Activated B cell treated with CpG ODN at 0.5 μM for 24 hours (primary cell): ENCODE measurements around the gene INPP5E. TPM values are rescaled to one million over a fixed set of nuclear protein-coding genes. Genes with fewer than 3 reads are reported as not detected.

Source experiments
- ATAC-seq: fragments of 200-7000 bp; cut with Tn5 transposase; one replicate; pipeline ENCODE4 v1.10.0; 2021; ENCODE audit warnings: low read depth, mild to moderate bottlenecking, moderate library complexity
- CTCF ChIA-PET: fragments of 350-600 bp; sonication (Branson Sonifier 250); formaldehyde crosslinking; loops from one replicate; lab custom pipeline; 2021; ENCODE audit warnings: antibody characterized with exemption; lab: Charles Lee
- POLR2A ChIA-PET: fragments of 350-600 bp; sonication (Branson Sonifier 250); formaldehyde crosslinking; loops from one replicate; lab custom pipeline; 2021; ENCODE audit warnings: antibody characterized with exemption; lab: Charles Lee
- DNase-seq: peaks from one replicate; pipeline ENCODE4 v3.0.0; 2022
- H3K27ac Mint-ChIP-seq: one replicate; pipeline ENCODE4 v1.8.0; 2020; ENCODE audit warnings: mixed read lengths
- H3K27me3 Mint-ChIP-seq: one replicate; pipeline ENCODE4 v1.8.0; 2021; ENCODE audit warnings: mixed read lengths
- H3K36me3 Mint-ChIP-seq: one replicate; pipeline ENCODE4 v1.8.0; 2021; ENCODE audit warnings: low read depth, mixed read lengths
- H3K4me1 Mint-ChIP-seq: one replicate; pipeline ENCODE4 v1.8.0; 2021; ENCODE audit warnings: mixed read lengths
- H3K4me3 Mint-ChIP-seq: one replicate; pipeline ENCODE4 v1.8.0; 2020; ENCODE audit warnings: mild to moderate bottlenecking, mixed read lengths
- H3K9me3 Mint-ChIP-seq: one replicate; pipeline ENCODE4 v1.8.0; 2020; ENCODE audit warnings: mixed read lengths
- CTCF ChIP-seq: fragments of 200-600 bp; IDR thresholded peaks from one replicate; pipeline ENCODE4 v1.8.0; 2022; ENCODE audit warnings: antibody characterized with exemption, mild to moderate bottlenecking
- intact Hi-C: fragments of 100-400 bp; cut with micrococcal nuclease; formaldehyde crosslinking; loops from one replicate; pipeline ENCODE4 v1.15.1; 2024
- total RNA-seq: library from RNA; stranded (reverse); gene quantifications from 2 replicates; pipeline ENCODE4 v1.2.3, GENCODE V29; 2022

The INPP5E gene
- total RNA-seq, 1 donor from 2014 or later, result 26.6 TPM

- Mint-ChIP-seq H3K36me3 (peaks cover 33% of the 10 kb centered on the region), H3K9me3 (no peaks in the 10 kb centered on the region), H3K27me3 (no peaks in the 10 kb centered on the region), H3K4me1 (no peaks in the 10 kb centered on the region), H3K27ac (no peak overlapping the region), H3K4me3 (no peak overlapping the region)
- no peak for ATAC-seq
- CTCF ChIA-PET, result no interaction called here
- POLR2A ChIA-PET, result no interaction called here
- DNase-seq, result no peak
- intact Hi-C loops, result no loop called here
- TF ChIP-seq CTCF, result no peak
Observed at GRCh38 chr9:136379003-136379287, 60.7 kb downstream of the INPP5E start.

Other genes with a start within 250 kb of the INPP5E start
- 0.17 TPM in 1 of 2 replicates, not detected in the other for gene LHX3, start 234.7 kb downstream of the INPP5E start, total RNA-seq
- 43.3 and 49.1 TPM in 2 replicates for gene QSOX2, start 194.0 kb downstream of the INPP5E start, total RNA-seq
- gene CCDC187, start 135.8 kb downstream of the INPP5E start, total RNA-seq, result 0.51 and 0.69 TPM in 2 replicates
- 1.9 and 2.6 TPM in 2 replicates for gene GPSM1, start 112.3 kb downstream of the INPP5E start, total RNA-seq
- gene DNLZ, start 76.1 kb downstream of the INPP5E start, total RNA-seq, result 27.1 and 28.9 TPM in 2 replicates
- gene CARD9, start 66.2 kb downstream of the INPP5E start, total RNA-seq, result 0.83 and 0.89 TPM in 2 replicates
- 20.0 and 22.2 TPM in 2 replicates for gene SNAPC4, start 39.7 kb downstream of the INPP5E start, total RNA-seq
- gene ENTR1, start 29.2 kb downstream of the INPP5E start, total RNA-seq, result 89.4 and 101 TPM in 2 replicates
- 67.2 and 75.3 TPM in 2 replicates for gene PMPCA, start 29.2 kb downstream of the INPP5E start, total RNA-seq
- gene SEC16A, start 43.2 kb upstream of the INPP5E start, total RNA-seq, result 74.0 and 78.8 TPM in 2 replicates
- gene NOTCH1, start 106.2 kb upstream of the INPP5E start, total RNA-seq, result 24.9 and 26.6 TPM in 2 replicates
- gene EGFL7, start 223.1 kb upstream of the INPP5E start, total RNA-seq, result not detected in 2 replicates
- gene AGPAT2, start 247.6 kb upstream of the INPP5E start, total RNA-seq, result 16.6 and 17.1 TPM in 2 replicates